H1 (cell line): ENCODE results near the gene NF1. TPM values are rescaled to one million over a fixed set of nuclear protein-coding genes. Genes with fewer than 3 reads are reported as not detected.

Source experiments
- GTF2F1 ChIP-seq: IDR thresholded peaks from 2 replicates; pipeline ENCODE4 v1.6.1; 2012; ENCODE audit warnings: low read depth, low read length, improper control_type of control experiment, borderline replicate concordance
- SIRT6 ChIP-seq: IDR thresholded peaks from one replicate; pipeline ENCODE4 v1.7.1; 2012; ENCODE audit warnings: low read length, inconsistent platforms
- TCF12 ChIP-seq: IDR thresholded peaks from 2 replicates; pipeline ENCODE4 v1.6.1; 2011; ENCODE audit warnings: low read depth, mild to moderate bottlenecking, low read length
- USF2 ChIP-seq: IDR thresholded peaks from 2 replicates; pipeline ENCODE4 v1.6.1; 2011; ENCODE audit warnings: low read length, improper control_type of control experiment
- polyA plus RNA-seq, 7 experiments: library from polyadenylated mRNA; depleted of rRNA in 3 of 7; stranded (reverse) in 5 of 7; unstranded in 2 of 7; fragments of >200 nt in 5 of 7; fragments of 200-250 nt in 2 of 7; gene quantifications; 1 replicate in 5 of 7; 2 replicates in 1 of 7; 4 replicates in 1 of 7; pipeline versions ENCODE4 v1.2.1 to v1.2.3, GENCODE V29; 2011 to 2013; ENCODE audit warnings: missing spikeins in 2 of 7, mixed read lengths in 2 of 7
- total RNA-seq: library from RNA; stranded (reverse); fragmentation: NEBNext Ultra II Directional; extraction: Animal tissue kit (Norgen Biotek cat#: 25700); gene quantifications from 2 replicates; pipeline ENCODE4 v1.2.1, GENCODE V29; 2021

Gene NF1
- total and polyA plus RNA-seq, 2 of the 8 experiments (the other 6 are each of a cell fraction or from before 2014, with no cell fraction given) = 19.3 to 29.6 TPM

- TF ChIP-seq USF2 (no peak), TCF12 (no peak), GTF2F1 (no peak), SIRT6 (no peak)
Measured at GRCh38 chr17:31134576-31134975, 39.8 kb downstream of the NF1 start (continued).
